KMS-11 (cell line): ENCODE data around the gene FBXL3.

Experiments used
- H2AFZ ChIP-seq: fragments of 200-600 bp; sonication (generic); 2 replicates; pipeline ENCODE4 v1.6.1; 2016; ENCODE audit warnings: antibody characterized with exemption, mixed run types, low read depth
- H3K27ac ChIP-seq: fragments of 200-600 bp; sonication (generic); 2 replicates; pipeline ENCODE4 v1.6.1; 2016; ENCODE audit warnings: mild to moderate bottlenecking, mixed run types
- H3K27me3 ChIP-seq: fragments of 200-600 bp; sonication (generic); 2 replicates; pipeline ENCODE4 v1.6.1; 2017; ENCODE audit warnings: mild to moderate bottlenecking, low read depth, mixed run types, moderate library complexity; ENCODE audit not compliant: insufficient read depth
- H3K36me3 ChIP-seq: fragments of 200-600 bp; sonication (generic); 2 replicates; pipeline ENCODE4 v1.6.1; 2017; ENCODE audit warnings: mild to moderate bottlenecking, mixed run types; ENCODE audit not compliant: insufficient read depth
- H3K4me1 ChIP-seq: fragments of 200-600 bp; sonication (generic); 2 replicates; pipeline ENCODE4 v1.6.1; 2016; ENCODE audit warnings: mild to moderate bottlenecking, low read depth, mixed run types; ENCODE audit not compliant: poor library complexity, severe bottlenecking
- H3K4me2 ChIP-seq: fragments of 200-600 bp; sonication (generic); 2 replicates; pipeline ENCODE4 v1.7.0; 2016; ENCODE audit warnings: mild to moderate bottlenecking, mixed run types
- H3K4me3 ChIP-seq: fragments of 200-600 bp; sonication (generic); IDR thresholded peaks from 2 replicates; pipeline ENCODE4 v1.6.1; 2017; ENCODE audit warnings: low read depth, low read length, mixed read lengths; ENCODE audit not compliant: insufficient read depth
- H3K79me2 ChIP-seq: fragments of 200-600 bp; sonication (generic); 2 replicates; pipeline ENCODE4 v1.6.1; 2016; ENCODE audit warnings: low read depth, mixed run types; ENCODE audit not compliant: insufficient read depth
- H3K9ac ChIP-seq: fragments of 200-600 bp; sonication (generic); 2 replicates; pipeline ENCODE4 v1.6.1; 2016; ENCODE audit warnings: mild to moderate bottlenecking, mixed run types
- H4K20me1 ChIP-seq: fragments of 200-600 bp; sonication (generic); 2 replicates; pipeline ENCODE4 v1.6.1; 2016; ENCODE audit warnings: mild to moderate bottlenecking, mixed run types; ENCODE audit not compliant: insufficient read depth
- CTCF ChIP-seq: fragments of 200-600 bp; sonication (generic); conservative IDR thresholded peaks from 2 replicates; pipeline ENCODE4 v1.6.1; 2017; ENCODE audit warnings: low read depth, mild to moderate bottlenecking, antibody characterized with exemption, low read length, moderate library complexity, mixed read lengths

FBXL3 gene

GRCh38 chr13:76975863-76976262, 51.1 kb downstream of the FBXL3 start:
- no peak for TF ChIP-seq CTCF
- Histone ChIP-seq H3K9ac (no peak overlapping the region), H3K4me3 (no peak overlapping the region), H3K27me3 (no peaks in the 10 kb centered on the region), H3K36me3 (no peaks in the 10 kb centered on the region), H3K4me2 (no peak overlapping the region), H3K27ac (no peak overlapping the region), H3K79me2 (no peaks in the 10 kb centered on the region), H3K4me1 (no peaks in the 10 kb centered on the region), H4K20me1 (no peaks in the 10 kb centered on the region), H2AFZ (no peak overlapping the region)

- Histone ChIP-seq H4K20me1 (no peaks in the 10 kb centered on the region), H3K9ac (no peak overlapping the region), H3K36me3 (no peaks in the 10 kb centered on the region), H3K4me2 (no peak overlapping the region), H3K79me2 (no peaks in the 10 kb centered on the region), H3K27me3 (no peaks in the 10 kb centered on the region), H2AFZ (no peak overlapping the region), H3K27ac (no peak overlapping the region), H3K4me3 (no peak overlapping the region), H3K4me1 (no peaks in the 10 kb centered on the region)
- TF ChIP-seq CTCF, result no peak
Measured at GRCh38 chr13:76974618-76974975, 52.4 kb downstream of the FBXL3 start.

GRCh38 chr13:76973920-76974617, 52.9 kb downstream of the FBXL3 start:
- Histone ChIP-seq H3K9ac (no peak overlapping the region), H3K36me3 (no peaks in the 10 kb centered on the region), H3K4me2 (no peak overlapping the region), H3K4me1 (no peaks in the 10 kb centered on the region), H3K27me3 (no peaks in the 10 kb centered on the region), H3K79me2 (no peaks in the 10 kb centered on the region), H3K4me3 (no peak overlapping the region), H3K27ac (no peak overlapping the region), H2AFZ (no peak overlapping the region), H4K20me1 (no peaks in the 10 kb centered on the region)
- TF ChIP-seq CTCF, result no peak

- Histone ChIP-seq H3K36me3 (no peaks in the 10 kb centered on the region), H3K79me2 (no peaks in the 10 kb centered on the region), H2AFZ (no peak overlapping the region), H3K27ac (no peak overlapping the region), H4K20me1 (no peaks in the 10 kb centered on the region), H3K27me3 (no peaks in the 10 kb centered on the region), H3K4me1 (no peaks in the 10 kb centered on the region), H3K9ac (no peak overlapping the region), H3K4me3 (no peak overlapping the region), H3K4me2 (no peak overlapping the region)
- TF ChIP-seq CTCF, result no peak
Measured at GRCh38 chr13:76971851-76972829, 54.8 kb downstream of the FBXL3 start.
